ENCODE results near the gene P2RY10. TPM values are rescaled to one million over a fixed set of nuclear protein-coding genes. Genes with fewer than 3 reads are reported as not detected.

P2RY10 gene, protein sequence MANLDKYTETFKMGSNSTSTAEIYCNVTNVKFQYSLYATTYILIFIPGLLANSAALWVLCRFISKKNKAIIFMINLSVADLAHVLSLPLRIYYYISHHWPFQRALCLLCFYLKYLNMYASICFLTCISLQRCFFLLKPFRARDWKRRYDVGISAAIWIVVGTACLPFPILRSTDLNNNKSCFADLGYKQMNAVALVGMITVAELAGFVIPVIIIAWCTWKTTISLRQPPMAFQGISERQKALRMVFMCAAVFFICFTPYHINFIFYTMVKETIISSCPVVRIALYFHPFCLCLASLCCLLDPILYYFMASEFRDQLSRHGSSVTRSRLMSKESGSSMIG
- total RNA-seq: not detected in 2 replicates

DNA sequence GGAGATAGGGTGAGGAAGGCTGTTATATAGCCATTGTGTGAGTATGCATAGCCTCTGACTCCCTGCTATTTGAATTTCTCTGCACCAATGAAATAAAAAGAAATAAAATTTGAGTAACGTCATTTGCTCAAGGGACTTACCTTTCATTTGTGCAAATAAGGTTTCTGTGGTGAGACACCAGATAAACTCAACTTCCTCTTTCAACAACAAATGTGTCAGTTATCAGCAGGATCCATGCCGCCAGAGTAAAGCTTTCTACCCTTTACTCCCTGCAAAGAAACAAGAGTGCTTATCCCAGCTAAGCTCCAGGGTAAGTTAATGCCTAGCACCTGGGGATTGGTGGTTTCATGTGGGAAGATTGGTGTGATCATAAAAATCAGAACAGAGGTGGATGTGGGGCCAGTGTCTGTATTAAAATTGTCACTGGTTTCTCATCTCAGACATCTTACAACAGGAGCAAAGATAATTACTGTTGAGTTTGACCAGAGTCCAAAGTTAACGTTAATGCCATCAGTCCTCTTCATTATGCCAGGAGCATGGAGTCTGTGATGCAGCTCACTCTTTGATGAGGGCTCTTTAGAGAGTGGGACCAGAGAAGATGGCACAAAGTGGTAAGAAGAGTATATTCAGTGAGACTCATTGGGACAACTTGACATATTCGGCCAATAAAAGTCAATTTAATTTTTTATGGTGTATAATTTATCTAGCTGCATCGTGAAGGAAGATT, at the start of gene P2RY10:
P2RY10 (plus strand) TSS at position 206 of the 727 bp plus-strand sequence. CDS start 15,130 bp downstream, outside the sequence.

Other genes starting within 250 kb of the P2RY10 start
- not detected in 2 replicates for gene LPAR4, start 197.7 kb upstream of the P2RY10 start, total RNA-seq
- gene GPR174, start 199.3 kb downstream of the P2RY10 start, total RNA-seq: not detected in 2 replicates